HG02885 (cell line): ENCODE results near the gene UPK1A.
A peak's percentile ranks its signal among the peaks of the same experiment; 100 is the strongest.
"Not testable (repeated sequence)": the region's sequence is repeated elsewhere in the genome, so short reads cannot be mapped to it uniquely, and the experiment has no call there.

Source experiments
- ATAC-seq: cut with Tn5 transposase; IDR thresholded peaks from one replicate; pipeline ENCODE4 v1.9.1; 2021; ENCODE audit warnings: mild to moderate bottlenecking; ENCODE audit not compliant: unreplicated experiment, poor library complexity

The UPK1A gene

DNA sequence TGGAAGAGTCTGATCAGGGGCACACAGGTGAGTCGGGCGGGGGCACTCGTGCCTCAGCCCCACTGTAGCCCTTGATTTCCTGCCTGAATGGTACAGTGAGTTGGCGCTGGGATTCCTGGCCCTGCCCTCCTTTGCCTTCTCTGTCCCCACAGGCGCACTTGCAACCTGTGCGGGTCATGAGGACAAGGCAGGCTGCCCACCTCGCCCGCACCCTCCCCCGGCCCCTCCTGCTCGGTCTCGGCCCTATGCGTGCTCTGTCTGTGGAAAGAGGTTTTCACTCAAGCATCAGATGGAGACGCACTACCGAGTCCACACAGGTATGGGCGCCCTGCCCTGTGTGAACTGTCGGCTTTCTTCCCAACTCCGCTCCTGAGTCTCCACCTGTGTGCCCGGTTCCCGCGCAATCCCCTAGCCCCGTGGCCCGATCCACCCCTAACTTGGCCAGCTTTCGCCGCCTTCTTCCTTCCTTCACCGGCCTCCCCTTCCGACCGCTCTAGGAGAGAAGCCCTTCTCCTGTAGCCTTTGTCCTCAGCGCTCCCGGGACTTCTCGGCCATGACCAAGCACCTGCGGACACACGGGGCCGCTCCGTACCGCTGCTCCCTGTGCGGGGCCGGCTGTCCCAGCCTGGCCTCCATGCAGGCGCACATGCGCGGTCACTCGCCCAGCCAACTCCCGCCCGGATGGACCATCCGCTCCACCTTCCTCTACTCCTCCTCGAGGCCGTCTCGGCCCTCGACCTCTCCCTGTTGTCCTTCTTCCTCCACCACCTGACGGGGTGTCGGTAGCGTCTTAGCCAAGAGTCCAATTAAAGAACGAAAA is 49.9 kb downstream of the UPK1A start:
- ATAC-seq: peak; percentile 5

DNA sequence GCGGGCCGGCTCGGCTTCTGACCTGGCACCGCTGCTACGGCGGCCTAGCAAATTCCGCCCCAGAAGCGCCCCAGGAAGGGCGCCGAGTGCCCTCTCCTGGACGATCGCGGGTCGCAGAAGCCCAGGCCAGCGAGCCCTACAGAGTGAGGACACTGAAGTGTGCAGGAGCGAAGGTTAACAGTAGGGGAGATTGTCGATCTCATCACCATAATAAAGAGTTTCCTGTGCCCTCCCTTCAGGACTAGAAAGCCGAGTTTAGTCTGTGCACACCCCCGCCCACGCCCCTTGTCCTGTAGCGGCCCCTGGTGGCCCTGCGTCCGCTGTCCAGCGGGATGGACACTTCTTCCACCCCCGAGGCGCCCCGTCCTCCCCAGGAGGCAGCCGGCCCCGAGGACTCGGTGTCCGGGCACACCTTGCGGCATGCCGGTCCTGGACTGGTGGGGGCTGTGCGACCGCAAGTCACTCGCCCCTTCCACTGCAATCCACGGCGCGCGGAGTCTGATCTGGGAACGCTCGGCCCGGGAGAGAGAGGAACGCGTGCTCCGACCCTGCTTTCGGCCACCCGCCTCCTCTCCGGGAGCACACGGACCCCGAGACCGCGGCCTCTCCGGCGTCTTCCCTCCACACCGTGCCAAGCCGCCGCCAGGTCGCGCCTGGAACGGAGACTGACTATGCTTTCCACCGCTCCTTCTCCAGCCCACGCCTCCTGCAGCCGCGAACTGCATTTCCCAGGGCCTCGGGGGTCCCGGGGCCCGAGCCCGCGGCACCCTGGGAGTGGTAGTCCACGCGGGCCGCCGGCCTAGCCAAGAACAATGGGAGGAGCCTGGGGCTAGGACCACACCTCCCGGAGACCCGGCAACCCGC is 50.7 kb downstream of the UPK1A start:
- ATAC-seq: peak; percentile 66

DNA sequence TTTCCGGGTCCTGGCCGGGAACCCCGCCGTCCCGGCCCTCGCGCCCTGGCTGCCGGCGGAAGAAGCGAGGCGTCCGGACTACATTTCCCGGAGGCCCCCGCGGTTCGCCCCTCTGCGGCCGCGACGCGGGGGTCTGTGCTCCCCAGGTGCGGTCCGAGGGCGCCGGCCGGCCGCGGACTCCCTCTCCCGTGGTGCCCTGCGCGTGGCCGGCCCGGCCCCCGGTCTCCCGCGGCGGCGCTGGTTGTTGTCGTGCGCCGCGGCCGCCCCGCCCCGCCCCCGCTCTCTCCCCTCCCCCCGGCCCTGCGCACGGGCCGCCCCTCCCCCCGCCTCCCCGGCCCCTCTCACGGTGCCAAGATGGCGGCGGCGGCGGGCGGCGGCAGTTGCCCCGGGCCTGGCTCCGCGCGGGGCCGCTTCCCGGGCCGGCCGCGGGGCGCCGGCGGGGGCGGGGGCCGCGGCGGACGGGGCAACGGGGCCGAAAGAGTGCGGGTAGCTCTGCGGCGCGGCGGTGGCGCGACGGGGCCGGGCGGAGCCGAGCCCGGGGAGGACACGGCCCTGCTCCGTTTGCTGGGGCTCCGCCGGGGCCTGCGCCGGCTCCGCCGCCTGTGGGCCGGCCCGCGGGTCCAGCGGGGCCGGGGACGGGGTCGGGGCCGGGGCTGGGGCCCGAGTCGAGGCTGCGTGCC is 51.5 kb downstream of the UPK1A start, which contains the start of gene KMT2B:
KMT2B (plus strand) TSS at position 339 of the 680 bp plus-strand sequence; CDS start at position 355, 16 bp downstream.
- peak; percentile 58 for ATAC-seq

DNA sequence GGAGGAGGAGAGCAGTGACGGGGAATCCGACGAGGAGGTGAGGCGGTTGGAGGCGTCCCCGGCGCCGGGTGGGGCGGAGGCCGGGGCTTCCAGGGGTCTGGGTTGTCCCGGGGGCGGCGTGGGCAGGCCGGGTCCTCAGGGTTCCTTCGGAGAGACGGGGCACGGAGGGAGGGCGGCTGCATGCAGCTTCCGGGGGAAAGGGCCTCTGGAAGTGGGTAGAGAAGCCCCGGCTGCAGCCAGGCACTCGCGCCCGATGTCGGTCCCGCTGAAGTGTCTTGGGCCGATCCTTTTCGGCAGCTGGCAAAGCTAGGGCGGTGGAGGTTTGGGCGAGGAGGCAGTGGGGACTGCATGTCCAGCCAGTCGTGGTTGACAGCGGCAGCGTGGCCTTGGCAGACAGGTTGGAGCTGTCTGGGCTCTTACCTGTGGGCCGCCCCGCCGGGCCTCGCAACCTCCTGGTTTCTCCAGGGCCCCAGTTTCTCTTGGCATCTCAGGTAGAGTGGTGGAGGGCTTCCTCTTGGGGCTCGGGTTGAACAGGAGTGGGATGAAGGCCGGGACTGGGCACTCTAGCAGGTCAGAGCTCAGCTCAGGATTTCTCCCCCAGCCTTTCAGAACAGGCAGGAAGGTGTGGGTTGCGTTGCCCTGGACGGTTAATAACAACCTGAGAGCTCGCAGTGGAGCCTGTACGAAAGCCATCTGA is 52.2 kb downstream of the UPK1A start:
- ATAC-seq: peak; percentile 8

DNA sequence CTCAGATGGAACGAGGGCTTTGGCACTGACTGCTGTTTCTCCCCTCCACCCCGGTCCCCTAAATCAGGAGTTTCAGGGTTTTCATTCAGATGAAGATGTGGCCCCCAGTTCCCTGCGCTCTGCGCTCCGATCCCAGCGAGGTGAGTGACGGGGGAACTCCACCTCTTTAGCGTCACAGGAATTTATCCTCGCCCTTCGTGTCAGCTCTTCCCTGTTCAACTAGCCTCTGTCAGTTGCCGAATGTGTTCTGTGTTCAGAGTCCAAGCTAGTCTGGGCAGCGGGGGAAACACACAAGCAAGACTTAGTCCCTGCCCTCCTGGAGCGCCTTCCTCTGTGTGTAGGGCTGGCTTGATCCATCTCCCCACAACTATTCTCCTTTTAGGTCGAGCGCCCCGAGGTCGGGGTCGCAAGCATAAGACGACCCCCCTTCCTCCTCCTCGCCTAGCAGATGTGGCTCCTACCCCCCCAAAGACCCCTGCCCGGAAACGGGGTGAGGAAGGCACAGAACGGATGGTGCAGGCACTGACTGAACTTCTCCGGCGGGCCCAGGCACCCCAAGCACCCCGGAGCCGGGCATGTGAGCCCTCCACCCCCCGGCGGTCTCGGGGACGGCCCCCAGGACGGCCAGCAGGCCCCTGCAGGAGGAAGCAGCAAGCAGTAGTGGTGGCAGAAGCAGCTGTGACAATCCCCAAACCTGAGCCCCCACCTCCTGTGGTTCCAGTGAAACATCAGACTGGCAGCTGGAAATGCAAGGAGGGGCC is 53.3 kb downstream of the UPK1A start:
- no peak for ATAC-seq

DNA sequence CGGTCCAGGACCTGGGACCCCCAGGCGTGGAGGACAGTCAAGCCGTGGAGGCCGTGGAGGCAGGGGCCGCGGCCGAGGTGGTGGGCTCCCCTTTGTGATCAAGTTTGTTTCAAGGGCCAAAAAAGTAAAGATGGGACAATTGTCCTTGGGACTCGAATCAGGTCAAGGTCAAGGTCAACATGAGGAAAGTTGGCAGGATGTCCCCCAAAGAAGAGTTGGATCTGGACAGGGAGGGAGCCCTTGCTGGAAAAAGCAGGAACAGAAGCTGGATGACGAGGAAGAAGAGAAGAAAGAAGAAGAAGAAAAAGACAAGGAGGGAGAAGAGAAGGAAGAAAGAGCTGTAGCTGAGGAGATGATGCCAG is 53.8 kb downstream of the UPK1A start:
- no peak for ATAC-seq

DNA sequence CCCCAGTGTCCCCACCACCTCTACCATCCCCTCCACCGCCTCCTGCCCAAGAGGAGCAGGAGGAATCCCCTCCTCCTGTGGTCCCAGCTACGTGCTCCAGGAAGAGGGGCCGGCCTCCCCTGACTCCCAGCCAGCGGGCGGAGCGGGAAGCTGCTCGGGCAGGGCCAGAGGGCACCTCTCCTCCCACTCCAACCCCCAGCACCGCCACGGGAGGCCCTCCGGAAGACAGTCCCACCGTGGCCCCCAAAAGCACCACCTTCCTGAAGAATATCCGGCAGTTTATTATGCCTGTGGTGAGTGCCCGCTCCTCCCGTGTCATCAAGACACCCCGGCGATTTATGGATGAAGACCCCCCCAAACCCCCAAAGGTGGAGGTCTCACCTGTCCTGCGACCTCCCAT is 54.3 kb downstream of the UPK1A start:
- no peak for ATAC-seq

DNA sequence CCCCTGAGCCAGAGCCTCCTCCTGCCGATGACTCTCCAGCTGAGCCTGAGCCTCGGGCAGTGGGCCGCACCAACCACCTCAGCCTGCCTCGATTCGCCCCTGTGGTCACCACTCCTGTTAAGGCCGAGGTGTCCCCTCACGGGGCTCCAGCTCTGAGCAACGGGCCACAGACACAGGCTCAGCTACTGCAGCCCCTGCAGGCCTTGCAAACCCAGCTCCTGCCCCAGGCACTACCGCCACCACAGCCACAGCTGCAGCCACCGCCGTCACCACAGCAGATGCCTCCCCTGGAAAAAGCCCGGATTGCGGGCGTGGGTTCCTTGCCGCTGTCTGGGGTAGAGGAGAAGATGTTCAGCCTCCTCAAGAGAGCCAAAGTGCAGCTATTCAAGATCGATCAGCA is 55.1 kb downstream of the UPK1A start:
- ATAC-seq: no peak

DNA sequence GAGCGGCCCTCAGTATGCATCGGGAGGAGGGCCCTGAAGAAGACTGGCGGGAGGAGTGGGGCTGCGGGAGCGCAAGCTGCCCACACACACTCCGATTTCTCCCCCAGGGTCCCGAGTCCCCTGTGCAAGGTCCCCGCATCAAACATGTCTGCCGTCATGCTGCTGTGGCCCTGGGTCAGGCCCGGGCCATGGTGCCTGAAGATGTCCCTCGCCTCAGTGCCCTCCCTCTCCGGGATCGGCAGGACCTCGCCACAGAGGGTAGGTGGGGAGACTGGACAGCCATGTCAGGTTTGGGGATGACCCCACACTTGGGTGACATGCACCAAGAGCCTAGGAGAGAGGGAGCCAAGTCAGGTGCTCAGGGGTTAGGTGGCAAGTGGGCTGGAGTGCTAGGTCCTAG is 56.1 kb downstream of the UPK1A start:
- no peak for ATAC-seq

DNA sequence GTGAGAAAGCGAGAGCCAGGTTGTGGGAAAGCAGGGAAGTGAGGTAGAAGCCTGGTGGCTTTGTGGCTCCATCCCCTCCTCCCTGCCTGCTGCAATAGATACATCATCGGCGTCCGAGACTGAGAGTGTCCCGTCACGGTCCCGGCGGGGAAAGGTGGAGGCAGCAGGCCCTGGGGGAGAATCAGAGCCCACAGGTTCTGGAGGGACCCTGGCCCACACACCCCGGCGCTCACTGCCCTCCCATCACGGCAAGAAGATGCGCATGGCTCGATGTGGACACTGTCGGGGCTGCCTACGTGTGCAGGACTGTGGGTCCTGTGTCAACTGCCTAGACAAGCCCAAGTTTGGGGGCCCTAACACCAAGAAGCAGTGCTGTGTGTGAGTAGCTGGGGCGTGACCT is 56.6 kb downstream of the UPK1A start:
- no peak for ATAC-seq

DNA sequence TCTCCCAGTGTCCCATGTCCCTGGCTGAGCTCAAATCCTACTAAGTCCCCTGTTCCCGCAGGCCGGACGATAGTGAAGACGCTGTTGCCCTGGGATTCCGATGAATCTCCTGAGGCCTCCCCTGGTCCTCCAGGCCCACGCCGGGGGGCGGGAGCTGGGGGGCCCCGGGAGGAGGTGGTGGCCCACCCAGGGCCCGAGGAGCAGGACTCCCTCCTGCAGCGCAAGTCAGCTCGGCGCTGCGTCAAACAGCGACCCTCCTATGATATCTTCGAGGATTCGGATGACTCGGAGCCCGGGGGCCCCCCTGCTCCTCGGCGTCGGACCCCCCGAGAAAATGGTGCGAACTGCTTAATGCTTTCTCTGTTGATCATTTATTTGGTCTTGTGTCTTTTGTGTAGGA is 57.4 kb downstream of the UPK1A start:
- ATAC-seq: no peak

DNA sequence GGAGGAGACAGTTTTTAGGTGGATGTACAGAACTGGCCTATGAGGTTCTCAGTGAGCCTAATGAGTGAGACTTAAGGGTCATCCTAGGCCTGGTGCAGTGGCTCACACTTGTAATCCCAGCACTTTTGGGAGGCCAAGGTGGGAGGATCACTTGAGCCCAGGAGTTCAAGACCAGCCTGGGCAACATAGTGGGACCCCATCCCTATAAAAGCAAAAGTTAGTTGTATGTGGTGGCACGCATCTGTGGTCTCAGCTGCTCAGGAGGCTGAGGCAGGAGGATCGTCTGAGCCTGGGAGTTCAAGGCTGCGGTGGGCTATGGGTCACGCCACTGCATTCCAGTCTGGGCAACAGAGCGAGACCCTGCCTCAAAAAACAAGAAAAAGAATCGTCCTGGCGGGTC is 57.8 kb downstream of the UPK1A start:
- not testable (repeated sequence) for ATAC-seq

DNA sequence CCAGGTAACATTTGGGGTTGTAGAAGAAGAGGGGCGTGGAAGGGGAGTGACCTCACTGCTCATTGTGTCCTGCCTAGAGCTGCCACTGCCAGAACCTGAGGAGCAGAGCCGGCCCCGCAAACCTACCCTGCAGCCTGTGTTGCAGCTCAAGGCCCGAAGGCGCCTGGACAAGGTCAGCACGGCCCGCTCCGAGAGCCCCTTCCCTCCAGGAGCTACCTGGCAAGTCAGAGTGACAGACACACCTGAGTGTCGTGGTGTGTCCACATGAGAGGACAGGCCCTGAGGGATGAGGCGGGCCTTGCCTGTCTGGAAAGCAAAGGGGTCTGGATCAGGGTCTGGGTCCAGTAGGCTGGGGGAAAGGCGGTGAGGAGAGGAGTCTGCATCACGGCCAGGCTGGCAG is 58.2 kb downstream of the UPK1A start:
- no peak for ATAC-seq

DNA sequence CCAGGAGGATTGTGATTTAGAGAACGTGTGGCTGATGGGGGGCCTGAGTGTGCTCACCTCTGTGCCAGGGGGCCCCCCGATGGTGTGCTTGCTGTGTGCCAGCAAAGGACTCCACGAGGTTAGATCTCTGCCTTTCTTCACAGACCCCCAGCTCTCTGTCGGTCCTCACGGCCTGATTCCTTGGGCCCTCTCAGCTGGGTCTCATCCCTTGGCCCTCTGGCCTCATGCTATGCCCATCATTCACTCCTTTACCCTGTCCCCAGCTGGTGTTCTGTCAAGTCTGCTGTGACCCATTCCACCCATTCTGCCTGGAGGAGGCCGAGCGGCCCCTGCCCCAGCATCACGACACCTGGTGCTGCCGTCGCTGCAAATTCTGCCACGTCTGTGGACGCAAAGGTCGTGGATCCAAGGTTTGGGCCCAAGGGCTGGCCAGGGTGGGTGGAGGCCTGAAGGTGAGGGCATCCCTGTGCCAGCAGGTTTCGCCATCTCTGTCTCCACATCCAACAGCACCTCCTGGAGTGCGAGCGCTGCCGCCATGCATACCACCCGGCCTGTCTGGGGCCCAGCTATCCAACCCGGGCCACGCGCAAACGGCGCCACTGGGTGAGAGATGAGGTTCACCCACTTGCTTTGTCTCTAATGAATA is 59.0 kb downstream of the UPK1A start:
- no peak for ATAC-seq

DNA sequence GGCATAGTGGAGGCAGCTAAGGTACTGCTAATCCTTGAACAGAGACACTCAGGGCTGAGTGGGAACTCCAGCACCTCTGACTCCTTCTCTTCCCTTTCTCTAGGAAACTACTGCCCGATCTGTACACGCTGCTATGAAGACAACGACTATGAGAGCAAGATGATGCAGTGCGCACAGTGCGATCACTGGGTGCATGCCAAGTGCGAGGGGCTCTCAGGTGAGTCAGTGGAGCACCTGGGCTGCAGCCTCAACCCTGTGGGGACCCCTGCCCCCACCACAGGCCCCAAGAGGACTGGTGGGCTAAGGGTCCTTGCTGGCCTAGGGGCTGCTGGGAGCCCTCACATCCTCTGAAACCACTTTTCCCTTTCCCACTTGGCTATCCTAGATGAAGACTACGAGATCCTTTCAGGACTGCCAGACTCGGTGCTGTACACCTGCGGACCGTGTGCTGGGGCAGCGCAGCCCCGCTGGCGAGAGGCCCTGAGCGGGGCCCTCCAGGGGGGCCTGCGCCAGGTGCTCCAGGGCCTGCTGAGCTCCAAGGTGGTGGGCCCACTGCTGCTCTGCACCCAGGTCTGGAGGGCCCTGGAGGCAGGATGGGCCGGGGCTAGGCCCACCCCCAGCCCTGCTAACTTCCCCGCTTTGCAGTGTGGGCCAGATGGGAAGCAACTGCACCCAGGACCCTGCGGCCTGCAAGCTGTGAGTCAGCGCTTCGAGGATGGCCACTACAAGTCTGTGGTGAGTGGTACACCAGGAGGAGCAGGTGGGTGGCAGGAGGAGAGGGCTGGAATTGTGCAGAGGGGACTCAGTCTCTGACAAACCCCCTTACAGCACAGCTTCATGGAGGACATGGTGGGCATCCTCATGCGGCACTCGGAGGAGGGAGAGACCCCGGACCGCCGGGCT is 61.0 kb downstream of the UPK1A start:
- no peak for ATAC-seq
